ENCODE measurements around the gene PGM5. TPM values are rescaled to one million over a fixed set of nuclear protein-coding genes. Genes with fewer than 3 reads are reported as not detected.

PGM5 gene
- total and polyA plus RNA-seq, 2 of the 8 experiments (the other 6 are each of a cell fraction or from before 2014, with no cell fraction given), result not detected

GRCh38 chr9:68536876-68537615, 180.6 kb downstream of the PGM5 start (continued):
- no peak for TF ChIP-seq CTBP2 (IDR thresholded peaks at IDR 0.05; ENCODE audit: borderline replicate concordance, insufficient read depth, insufficient read length, low read length)
- TF ChIP-seq CHD7 (IDR thresholded peaks at IDR 0.05; ENCODE audit: insufficient replicate concordance, low read length), result no peak
- TF ChIP-seq SP2 (IDR thresholded peaks at IDR 0.05; ENCODE audit: low read length), result no peak
- TF ChIP-seq POU5F1 (IDR thresholded peaks at IDR 0.05; ENCODE audit: low read depth, low read length), result no peak
- TF ChIP-seq CREB1 (IDR thresholded peaks at IDR 0.05), result no peak
- no peak for TF ChIP-seq SIN3A (conservative IDR thresholded peaks at IDR 0.05 in 1 of 2, IDR thresholded peaks at IDR 0.05 in 1 of 2; ENCODE audit: low read depth in 1 of 2, low read length in 2 of 2)
- no peak for TF ChIP-seq SIRT6 (IDR thresholded peaks at IDR 0.05; ENCODE audit: low read length)
